Inferior parietal cortex (tissue), 1 donor: Measurements from ENCODE around the gene MNAT1.

Source experiments
- DNase-seq: peaks from one replicate; pipeline ENCODE4 v3.0.0-alpha.2; 2016; ENCODE audit errors: extremely low spot score

Gene MNAT1

DNA sequence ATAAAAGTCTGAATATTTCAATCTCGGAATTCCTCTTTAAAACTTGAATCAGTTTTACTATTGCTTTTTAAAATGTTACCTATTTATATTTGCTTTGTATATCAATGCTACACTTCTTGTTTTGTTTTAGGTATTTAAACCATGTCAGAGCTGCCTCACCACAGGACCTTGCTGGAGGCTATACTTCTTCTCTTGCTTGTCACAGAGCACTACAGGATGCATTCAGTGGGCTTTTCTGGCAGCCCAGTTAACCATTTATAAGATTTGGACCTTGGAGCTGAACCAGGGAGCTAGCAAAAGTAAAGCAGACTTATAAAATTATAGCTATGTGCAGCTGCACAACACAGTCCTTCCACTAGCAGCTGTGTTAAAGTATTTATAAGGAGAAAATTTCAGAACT is 233.5 kb downstream of the MNAT1 start:
- DNase-seq, result no peak

DNA sequence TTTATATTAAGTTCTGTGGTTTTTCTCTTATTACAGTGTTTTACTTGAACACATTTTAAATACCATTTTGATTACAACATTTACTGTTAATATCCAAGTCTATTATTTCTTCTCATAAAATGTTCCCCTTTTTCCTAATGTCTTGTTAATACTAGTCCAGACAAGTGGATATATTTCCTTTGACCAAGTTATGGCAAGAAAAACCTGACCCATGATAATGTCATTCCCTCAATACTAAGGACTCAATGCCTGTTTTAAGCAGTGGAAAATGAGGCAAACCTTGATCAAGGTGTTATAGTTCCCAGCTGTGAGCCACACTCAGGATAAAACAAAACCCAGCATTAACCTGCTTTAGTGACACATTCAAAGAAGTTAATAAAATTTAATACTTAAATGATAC is 234.1 kb downstream of the MNAT1 start:
- no peak for DNase-seq

DNA sequence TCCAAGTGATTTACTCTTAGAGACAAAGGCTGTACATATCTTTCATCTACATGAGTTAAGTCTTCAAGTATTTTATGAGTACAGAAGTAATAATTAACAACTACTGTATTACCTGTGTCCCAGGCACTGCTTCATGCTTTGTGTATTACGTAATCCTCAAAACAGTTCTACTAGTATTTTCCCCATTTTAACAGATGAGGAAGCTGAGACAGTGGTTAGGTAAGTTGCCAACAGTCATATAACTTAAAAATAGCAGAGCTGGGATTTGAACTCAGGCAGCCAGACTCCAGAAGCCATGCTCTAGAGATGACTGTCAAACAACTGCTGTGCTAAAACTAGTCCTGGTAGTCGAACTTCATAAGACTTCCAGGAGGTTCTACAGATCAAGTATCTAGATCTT is 235.6 kb downstream of the MNAT1 start:
- no peak for DNase-seq

DNA sequence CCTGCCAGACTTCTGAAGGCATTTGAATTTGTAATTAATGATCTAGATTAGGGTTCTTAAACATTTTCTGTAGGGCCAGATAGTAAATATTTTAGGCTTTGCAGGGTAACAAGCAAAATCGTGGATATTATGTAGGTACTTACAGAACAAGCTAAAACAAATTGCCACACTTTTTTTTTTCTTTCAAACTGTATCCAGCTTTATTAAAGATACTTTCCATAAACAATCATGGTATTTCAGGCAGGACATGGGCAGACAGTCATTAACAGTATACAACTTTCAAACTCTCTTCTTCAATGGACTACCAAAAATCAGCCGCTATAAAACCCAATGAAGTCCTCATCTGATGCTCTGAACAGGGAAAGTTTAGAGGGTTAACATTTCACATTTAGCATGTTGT is 236.7 kb downstream of the MNAT1 start:
- no peak for DNase-seq

DNA sequence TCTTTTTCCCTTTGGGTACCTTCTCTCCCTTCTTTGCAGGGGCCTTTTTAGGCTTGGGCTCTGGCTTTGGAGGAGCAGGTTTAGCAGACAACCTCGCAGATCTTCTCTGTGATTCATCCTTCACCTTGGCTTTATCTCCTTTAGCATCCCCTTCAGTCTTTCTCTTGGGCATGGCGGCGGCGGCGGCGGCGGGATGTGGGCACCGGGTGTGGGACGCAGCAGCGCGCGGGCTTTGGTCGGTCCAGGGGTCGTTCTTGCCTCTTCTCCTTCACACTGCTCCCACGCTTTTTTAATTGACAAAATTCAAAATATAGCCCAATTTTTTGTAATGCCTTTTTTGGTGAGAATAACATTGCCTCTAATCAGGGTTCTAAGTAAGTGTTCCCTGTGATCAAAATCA is 237.7 kb downstream of the MNAT1 start:
- no peak for DNase-seq

DNA sequence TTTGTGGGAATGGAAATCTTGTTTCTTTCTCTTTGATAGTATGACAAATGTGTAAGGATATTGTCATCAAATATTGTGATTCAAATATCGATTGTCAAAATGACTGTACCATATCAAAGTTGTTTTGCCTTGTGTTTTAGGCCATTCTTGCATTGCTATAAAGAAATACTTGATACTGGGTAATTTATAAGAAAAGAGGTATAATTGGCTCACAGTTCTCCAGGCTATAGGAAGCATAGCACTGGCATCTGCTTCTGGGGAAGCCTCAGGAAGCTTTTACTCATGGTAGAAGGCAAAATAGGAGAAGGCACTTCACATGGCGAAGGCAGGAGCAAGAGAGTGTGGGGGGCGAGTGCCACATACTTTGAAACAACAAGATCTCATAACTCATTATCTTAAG is 238.5 kb downstream of the MNAT1 start:
- no peak for DNase-seq

DNA sequence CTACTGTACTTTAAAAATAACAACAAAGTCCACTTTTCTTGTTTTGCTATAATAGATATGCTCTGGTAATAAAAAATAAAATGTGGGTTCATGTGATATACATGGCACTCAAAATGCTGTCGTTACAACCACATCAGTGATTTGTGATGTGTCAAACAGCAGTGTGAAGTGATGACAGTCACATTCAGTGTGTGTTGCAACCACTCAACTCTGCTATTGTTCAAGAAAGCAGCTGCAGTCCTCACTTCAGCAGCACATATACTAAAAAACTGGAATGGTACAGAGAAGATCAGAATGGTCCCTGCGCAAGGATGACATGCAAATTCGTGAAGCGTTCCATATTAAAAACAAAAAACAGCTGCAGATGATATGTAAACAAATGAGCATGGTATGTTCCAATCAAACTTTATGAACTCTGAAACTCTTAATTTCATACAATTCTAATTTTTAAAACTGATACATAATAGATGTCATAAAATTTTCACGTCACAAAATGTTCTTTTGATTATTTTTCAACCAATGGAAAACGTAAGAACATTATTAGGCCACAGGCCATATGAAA is 239.6 kb downstream of the MNAT1 start:
- no peak for DNase-seq

DNA sequence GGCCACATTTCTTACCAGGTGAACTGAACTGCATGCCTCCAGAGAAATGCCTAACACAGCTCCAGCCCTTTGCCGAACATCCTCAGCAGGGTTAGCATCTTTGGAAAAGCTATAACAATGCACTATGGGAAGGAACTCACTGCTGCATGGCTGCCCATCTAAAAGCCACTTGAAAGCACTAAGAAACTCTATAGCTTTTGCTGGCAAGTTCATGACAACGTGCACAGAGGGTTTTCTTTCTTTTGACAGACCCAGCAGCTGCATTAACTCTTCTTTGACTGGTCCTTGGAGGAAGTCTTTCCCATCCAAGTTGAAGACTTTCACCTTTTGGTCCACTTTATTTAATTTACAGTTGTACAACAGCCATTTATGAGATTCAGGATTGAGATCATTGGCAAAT is 241.0 kb downstream of the MNAT1 start:
- DNase-seq, result no peak

DNA sequence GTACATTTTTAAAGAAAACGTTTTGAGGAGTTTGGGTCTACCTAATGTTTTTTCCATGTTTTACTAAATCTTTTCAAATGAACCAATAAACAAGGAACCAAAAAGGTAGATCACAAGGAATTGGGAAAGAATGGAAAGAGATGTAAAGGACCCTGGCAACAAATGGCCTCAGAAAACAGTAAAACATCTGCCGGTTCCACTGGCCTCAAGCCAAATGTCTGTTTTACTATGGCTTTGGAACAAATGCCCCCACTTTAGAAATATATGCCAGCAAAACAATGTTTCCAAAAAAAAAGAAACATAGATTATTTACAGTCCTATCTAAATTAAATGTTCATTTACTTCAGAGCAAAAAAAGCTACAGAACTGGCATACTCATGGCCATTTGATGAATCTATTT is 243.3 kb downstream of the MNAT1 start:
- DNase-seq, result no peak

DNA sequence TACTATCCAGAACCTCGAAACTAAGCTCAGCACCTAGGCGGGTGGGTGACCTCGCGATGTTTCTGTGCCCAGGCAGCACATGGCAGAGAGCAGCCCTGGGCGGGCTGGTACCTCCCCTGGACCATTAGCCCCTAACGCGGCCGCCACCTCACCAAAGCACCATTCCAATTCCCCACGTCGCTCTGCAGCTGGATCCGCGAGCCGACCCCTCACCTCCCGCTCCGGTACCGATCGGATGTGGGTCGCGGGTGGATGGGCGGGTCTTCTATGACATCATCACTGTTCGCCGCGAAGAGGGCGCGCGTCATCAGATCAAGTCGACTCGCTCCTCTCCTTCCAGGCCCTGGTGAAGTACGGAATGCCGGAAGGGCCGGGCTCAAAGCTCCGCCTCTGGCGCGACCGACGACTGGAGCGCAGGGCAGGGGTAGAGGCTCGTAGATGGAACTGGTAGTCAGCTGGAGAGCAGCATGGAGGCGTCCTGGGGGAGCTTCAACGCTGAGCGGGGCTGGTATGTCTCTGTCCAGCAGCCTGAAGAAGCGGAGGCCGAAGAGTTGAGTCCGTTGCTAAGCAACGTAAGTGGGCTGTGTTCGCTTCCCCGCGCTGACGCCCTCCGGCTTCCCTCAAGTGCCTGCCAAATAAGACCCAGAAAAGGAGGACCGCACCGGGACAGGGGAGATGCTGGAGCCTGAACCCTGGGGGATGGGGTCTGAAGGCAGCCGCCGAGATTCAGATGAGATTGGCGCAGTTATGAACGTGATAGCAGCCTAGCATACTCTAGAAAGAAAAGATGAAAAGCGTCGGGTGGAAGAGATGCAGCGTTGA is 246.5 kb downstream of the MNAT1 start, which contains the start of the genes SLC38A6 and TRMT5:
TSS of gene SLC38A6 (plus strand) at position 435 of the 822 bp plus-strand sequence. CDS start at position 468, 33 bp downstream.
TSS of gene TRMT5 (minus strand) at position 269 of the 822 bp plus-strand sequence. CDS start at position 163, 106 bp downstream.
- DNase-seq, result peak; percentile 93

DNA sequence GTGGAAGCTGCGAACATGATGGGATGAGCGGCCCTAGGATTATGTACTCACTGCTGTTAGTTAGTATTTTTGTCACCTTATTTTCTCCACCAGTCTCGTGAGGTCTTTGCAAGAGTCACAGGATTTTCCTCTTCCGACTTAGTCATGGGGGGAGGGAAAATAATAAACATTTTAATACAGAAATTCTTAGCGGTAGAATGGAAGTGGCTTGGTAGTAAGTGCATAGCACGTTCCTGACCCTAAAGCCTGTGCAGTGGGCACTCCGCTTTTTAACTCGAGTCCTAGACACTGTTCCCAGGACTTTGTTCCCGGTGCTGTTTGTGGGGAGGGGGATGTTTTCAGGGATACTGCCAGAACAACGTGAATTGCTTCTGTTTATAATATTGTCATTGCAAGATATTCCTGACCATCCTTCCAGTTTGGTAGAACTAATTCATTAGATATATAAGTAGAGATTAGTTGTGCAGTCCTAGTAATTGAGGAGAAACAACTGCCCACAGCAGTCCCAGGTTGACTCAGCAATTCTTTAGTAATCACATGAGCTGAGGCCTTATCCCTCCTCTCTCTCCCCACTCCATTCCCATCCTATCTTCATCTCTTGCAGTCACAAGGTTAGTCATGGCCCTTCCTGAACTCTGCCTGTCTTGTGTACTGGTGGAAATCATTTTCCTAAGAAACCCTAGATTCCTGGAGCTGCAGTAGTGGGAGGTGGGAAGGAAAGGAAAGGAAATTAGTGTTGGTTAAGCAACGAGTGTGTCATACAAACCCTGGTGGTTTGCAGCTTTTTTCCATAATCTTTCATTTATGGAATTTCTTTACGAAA is 247.3 kb downstream of the MNAT1 start:
- peak; percentile 12 for DNase-seq

DNA sequence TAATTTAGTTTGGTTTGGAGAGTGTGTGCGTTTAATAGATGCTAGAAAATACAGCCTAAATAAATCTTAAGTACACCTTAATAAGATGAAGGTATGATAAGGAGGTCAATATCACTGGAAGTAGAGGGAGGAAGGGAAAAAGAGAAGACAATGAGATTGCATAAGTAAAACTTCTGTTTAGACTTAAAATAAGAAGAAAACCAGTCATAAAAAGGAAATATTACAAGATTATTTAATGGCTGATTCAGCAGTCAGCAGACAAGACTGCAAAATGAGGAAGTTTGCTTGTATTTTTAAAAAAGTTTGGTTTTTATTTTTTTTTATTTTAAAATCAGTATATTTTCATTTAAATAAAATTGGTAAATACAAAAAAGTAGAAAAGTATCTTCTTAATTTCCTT is 249.6 kb downstream of the MNAT1 start:
- no peak for DNase-seq

DNA sequence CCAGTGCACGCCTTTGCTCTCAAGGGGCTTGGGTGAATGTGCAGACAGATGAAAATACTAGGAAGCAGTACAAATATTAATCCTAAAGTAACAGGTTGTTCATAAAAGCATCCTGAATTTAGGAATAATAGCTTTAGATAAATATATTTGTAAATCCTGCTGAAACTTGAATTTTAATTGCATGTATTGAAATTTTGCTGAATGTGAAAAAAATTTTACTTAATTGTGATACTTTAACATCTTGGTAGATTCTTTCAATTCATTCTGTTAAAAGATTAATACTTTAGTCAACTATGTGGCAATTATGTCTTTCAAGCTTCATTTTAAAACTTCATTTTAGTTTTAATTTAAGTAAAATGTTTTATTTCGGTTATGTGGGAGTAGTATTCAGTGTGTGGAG is 251.9 kb downstream of the MNAT1 start:
- DNase-seq, result no peak

DNA sequence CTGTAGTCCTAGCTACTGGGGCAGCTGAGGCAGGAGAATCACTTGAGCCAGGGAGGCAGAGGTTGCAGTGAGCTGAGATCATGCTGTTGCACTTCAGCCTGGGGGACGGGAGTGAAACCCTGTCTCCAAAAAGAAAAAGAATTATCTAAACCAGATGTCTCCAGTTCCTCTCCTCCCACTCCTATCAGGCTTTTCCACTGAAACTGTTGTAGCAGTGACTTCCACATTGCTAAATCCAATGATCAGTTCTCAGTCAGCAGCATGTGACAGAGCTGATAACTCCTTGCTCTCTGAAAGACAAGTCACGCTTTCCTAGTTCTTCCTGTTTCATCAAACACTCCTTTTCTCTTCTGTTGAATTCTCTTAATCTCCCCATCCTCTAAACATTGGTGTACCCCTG is 255.0 kb downstream of the MNAT1 start:
- DNase-seq, result no peak

DNA sequence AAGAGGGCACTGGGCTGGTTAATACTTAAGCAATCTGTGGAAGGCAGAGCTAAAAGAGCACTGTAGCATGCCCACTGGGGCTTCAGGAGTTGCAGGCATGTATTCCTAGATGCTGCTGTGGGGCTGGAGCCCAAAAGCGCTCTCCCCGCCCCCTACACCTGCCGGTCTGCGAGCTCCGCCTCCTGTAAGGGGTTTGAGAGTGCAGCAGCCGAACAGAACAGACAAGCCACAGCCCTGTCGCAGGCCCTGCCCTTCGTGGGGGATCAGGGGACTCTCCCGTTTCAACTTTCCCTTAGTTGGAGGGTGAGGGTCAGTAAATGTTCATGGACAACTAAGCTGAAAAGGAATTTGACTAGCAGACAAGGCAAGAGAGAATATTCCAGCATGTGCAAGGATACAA is 264.1 kb downstream of the MNAT1 start:
- DNase-seq, result no peak

DNA sequence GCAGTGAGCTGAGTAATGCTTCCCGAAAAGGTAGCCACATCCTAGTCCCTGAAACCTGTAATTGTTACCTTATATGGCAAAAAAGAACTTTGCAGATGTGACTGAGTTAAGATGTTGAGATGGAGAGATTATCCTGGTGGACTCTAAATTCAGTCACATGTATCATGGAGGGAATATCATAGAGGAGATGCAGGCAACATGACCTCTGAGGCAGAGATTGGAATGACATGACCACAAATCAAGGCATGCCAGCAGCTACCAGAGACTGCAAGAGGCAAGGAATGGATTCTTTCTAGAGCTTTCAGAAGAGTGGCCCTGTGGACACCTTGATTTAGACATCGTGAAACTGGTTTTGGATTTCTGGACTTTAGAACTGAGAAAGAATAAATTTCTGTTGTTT is 265.0 kb downstream of the MNAT1 start:
- no peak for DNase-seq

DNA sequence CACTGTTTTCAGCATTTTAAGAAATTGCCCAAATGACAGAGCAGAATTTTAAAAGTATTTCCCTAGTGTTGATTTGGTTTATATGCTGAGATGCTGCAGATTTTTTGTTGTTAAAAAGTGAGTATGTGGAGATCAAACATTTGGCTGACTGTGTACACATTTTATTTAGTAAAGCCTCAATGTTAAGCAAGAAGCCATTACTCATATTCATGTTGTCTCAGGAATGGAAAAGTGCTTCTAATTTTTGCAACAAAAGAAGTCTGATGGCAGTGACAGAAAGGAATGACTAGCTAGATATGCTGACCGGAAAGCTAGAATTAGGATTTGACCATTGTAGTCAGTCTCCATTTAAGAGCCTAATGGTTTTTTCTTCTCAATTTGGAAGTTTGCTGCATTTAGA is 269.0 kb downstream of the MNAT1 start:
- no peak for DNase-seq

DNA sequence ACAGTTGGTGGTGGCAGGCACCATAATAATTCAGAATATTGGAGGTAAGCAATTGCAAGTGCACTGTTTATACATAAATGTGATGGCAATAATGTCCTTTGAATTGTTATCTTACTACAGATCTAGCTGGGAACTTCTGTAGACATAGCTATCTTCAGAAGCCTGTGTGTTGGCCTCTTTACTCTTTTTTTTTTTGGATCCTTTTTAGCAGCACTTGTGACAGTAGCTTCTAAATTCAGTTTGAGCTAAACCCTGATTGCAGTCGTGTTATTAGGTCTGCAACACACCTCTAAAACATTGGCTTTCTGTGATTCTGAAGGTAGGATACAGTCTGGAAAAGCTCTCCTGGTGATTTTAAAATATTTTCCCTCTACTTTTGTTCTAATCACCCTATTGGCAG is 285.0 kb downstream of the MNAT1 start:
- no peak for DNase-seq
